SK-N-MC (cell line): ENCODE measurements around the gene TLCD5.

Experiments used
- EZH2 ChIP-seq: fragments of 200-600 bp; sonication (generic); IDR thresholded peaks from one replicate; pipeline ENCODE4 v1.6.1; 2017; ENCODE audit warnings: antibody characterized with exemption
- POLR2AphosphoS5 ChIP-seq: IDR thresholded peaks from 2 replicates; pipeline ENCODE4 v1.6.1; 2012; ENCODE audit warnings: mild to moderate bottlenecking, low read depth, low read length, borderline replicate concordance

GRCh38 chr11:120333801-120334200 is 8.7 kb downstream of the TLCD5 start:
- no peak for TF ChIP-seq POLR2AphosphoS5
- no peak for TF ChIP-seq EZH2
